Muscle layer of colon (tissue), 2 donors: ENCODE data around the gene MEGF9.

Experiments used
- H3K27ac ChIP-seq: one replicate; pipeline ENCODE4 v1.7.0; 2013; ENCODE audit warnings: low read depth, mild to moderate bottlenecking, low read length, moderate library complexity
- H3K27me3 ChIP-seq, 2 donors: one replicate each; pipeline ENCODE4 v1.7.0; 2013; ENCODE audit warnings: low read length in 2 of 2, mild to moderate bottlenecking in 2 of 2; ENCODE audit not compliant: insufficient read depth in 2 of 2, control insufficient read depth in 1 of 2
- H3K36me3 ChIP-seq: one replicate; pipeline ENCODE4 v1.7.0; 2013; ENCODE audit warnings: mild to moderate bottlenecking, low read length; ENCODE audit not compliant: insufficient read depth
- H3K4me1 ChIP-seq: one replicate; pipeline ENCODE4 v1.7.0; 2013; ENCODE audit warnings: mild to moderate bottlenecking, low read length; ENCODE audit not compliant: insufficient read depth
- H3K4me3 ChIP-seq, 2 donors: one replicate each; pipeline ENCODE4 v1.7.0; 2013; ENCODE audit warnings: low read length in 2 of 2, low read depth in 1 of 2, mild to moderate bottlenecking in 1 of 2, moderate library complexity in 1 of 2
- H3K9ac ChIP-seq: one replicate; pipeline ENCODE4 v1.7.0; 2013; ENCODE audit warnings: low read length
- H3K9me3 ChIP-seq: one replicate; pipeline ENCODE4 v1.7.0; 2013; ENCODE audit warnings: mild to moderate bottlenecking, low read length
- donor health status: abdominal sarcoma.
- donor health status: Adenocarcinoma of cecum.

The MEGF9 gene

GRCh38 chr9:120742951-120743416 lies 28.7 kb upstream of the MEGF9 start:
- Histone ChIP-seq H3K36me3 (no peaks in the 10 kb centered on the region), H3K27me3 (no peaks in the 10 kb centered on the region), H3K9me3 (no peaks in the 10 kb centered on the region), H3K27ac (no peak overlapping the region), H3K4me1 (no peaks in the 10 kb centered on the region), H3K9ac (no peak overlapping the region), H3K4me3 (no peak overlapping the region)

GRCh38 chr9:120741701-120742100 lies 27.4 kb upstream of the MEGF9 start:
- Histone ChIP-seq H3K9me3 (no peaks in the 10 kb centered on the region), H3K27me3 (no peaks in the 10 kb centered on the region), H3K36me3 (no peaks in the 10 kb centered on the region), H3K4me3 (no peak overlapping the region), H3K9ac (no peak overlapping the region), H3K4me1 (no peaks in the 10 kb centered on the region), H3K27ac (no peak overlapping the region)

DNA sequence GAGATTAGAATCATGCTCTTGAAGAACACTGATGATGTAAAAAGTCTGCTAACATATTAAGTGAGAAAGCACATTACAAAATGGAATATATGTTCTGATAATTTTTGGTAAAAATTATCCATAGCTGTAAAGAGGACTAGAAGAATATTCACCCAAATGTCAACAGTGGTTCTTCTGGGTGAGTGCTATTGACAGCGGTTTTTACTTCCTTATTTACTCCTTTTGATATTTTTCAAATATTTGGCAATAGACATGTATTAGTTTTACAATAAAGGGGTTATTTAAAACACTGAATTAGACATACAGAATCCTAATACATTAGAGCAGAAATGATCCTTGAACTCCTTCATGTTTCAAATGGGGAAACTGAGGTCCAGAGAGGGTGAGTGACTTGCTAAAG lies 26.9 kb upstream of the MEGF9 start:
- H3K9me3 ChIP-seq = no peaks in the 10 kb centered on the region
- H3K27me3 ChIP-seq = no peaks in the 10 kb centered on the region
- no peaks in the 10 kb centered on the region for H3K4me1 ChIP-seq
- H3K9ac ChIP-seq = no peak overlapping the region
- H3K27ac ChIP-seq = no peak overlapping the region
- H3K36me3 ChIP-seq = no peaks in the 10 kb centered on the region
- H3K4me3 ChIP-seq = no peak overlapping the region

- no peak overlapping the region for H3K4me3 ChIP-seq
- H3K27ac ChIP-seq = no peak overlapping the region
- H3K9me3 ChIP-seq = no peaks in the 10 kb centered on the region
- no peaks in the 10 kb centered on the region for H3K36me3 ChIP-seq
- no peak overlapping the region for H3K9ac ChIP-seq
- H3K27me3 ChIP-seq = no peaks in the 10 kb centered on the region
- H3K4me1 ChIP-seq = no peaks in the 10 kb centered on the region
Observed at GRCh38 chr9:120740132-120740531, 25.9 kb upstream of the MEGF9 start.

DNA sequence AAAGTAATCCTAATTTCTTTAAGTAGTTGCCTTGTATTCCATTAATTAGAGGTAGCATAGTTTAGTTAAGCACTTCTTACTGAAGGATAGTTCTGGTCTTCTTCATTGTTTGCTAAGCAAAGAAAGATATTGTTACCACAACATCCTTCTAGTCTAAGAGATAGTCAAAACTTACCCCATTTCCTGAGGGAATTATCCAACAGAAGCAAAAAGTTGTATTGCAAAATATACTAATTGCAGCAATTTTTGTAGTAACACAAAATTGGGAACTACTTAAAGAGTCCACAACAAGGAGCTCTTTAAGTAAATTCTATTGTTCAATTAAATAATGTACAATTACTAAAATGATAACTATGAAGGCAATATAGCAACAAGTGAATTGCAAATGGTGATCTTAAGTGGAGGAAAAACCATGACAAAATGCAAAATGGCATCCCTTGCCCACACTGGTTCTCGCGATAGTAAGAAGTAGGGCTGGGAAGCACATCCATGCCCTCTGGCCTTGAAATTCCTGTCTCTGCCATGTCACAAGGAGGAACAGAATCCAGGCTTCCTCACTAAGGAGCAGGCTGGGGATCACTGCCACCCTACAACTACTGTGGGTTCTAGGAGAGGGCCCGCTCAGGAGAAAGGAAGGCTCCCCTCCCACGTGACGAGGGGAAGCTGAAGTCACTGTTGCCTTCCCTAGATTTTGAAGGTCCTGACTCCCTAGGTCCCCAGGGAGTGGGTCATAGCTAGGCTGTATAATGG lies 23.3 kb upstream of the MEGF9 start:
- H3K9ac ChIP-seq = no peak overlapping the region
- no peaks in the 10 kb centered on the region for H3K4me1 ChIP-seq
- H3K27me3 ChIP-seq = no peaks in the 10 kb centered on the region
- H3K36me3 ChIP-seq = no peaks in the 10 kb centered on the region
- H3K4me3 ChIP-seq = no peak overlapping the region
- H3K27ac ChIP-seq = no peak overlapping the region
- no peaks in the 10 kb centered on the region for H3K9me3 ChIP-seq

DNA sequence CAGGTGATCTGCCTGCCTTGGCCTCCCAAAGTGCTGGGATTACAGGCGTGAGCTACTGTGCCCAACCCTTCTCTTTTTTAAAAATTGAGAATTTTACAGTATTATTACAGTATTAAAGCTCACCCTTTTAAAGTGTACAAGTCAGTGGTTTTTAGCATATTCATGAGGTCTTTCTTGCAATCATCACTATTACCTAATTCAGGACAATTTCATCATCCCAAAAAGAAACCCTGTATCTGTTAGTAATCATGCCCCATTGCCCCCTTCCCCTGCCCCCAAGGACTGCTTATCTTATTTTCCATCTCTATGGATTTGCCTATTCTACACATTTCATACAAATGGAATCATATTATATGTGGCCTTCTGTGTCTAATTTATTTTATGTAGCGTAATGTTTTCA lies 22.6 kb upstream of the MEGF9 start:
- Histone ChIP-seq H3K4me3 (no peak overlapping the region), H3K36me3 (no peaks in the 10 kb centered on the region), H3K9ac (no peak overlapping the region), H3K27me3 (no peaks in the 10 kb centered on the region), H3K9me3 (no peaks in the 10 kb centered on the region), H3K27ac (no peak overlapping the region), H3K4me1 (no peaks in the 10 kb centered on the region)

GRCh38 chr9:120735415-120736126 lies 21.3 kb upstream of the MEGF9 start:
- no peak overlapping the region for H3K9ac ChIP-seq
- H3K27ac ChIP-seq = no peak overlapping the region
- no peaks in the 10 kb centered on the region for H3K36me3 ChIP-seq
- H3K4me1 ChIP-seq = peaks cover 10% of the 10 kb centered on the region
- H3K27me3 ChIP-seq = no peaks in the 10 kb centered on the region
- H3K4me3 ChIP-seq = no peak overlapping the region
- no peaks in the 10 kb centered on the region for H3K9me3 ChIP-seq

GRCh38 chr9:120734607-120735410 lies 20.5 kb upstream of the MEGF9 start:
- Histone ChIP-seq H3K9ac (no peak overlapping the region), H3K4me1 (peaks cover 12% of the 10 kb centered on the region), H3K36me3 (no peaks in the 10 kb centered on the region), H3K4me3 (no peak overlapping the region), H3K27ac (no peak overlapping the region), H3K27me3 (no peaks in the 10 kb centered on the region), H3K9me3 (no peaks in the 10 kb centered on the region)

DNA sequence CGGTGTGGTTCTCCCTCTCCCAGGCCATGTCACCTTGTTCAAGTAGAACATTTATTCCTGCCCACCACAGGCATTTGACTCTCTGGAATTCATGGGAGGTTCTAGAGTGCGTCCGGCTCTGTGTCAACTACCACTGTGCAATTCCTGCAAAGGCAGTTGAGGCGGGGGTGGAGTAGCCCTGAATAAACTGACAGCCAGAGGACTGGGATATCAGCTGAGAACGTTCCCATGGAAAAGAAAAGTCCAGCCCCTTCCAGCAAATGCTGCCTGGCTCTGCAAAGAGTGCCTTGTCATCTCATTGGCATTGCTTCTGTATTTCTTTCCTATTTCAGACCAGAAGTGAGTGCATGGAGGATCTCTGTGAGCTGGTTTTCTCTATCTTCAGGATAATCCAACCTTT lies 18.9 kb upstream of the MEGF9 start:
- Histone ChIP-seq H3K9ac (no peak overlapping the region), H3K36me3 (no peaks in the 10 kb centered on the region), H3K4me1 (peaks cover 12% of the 10 kb centered on the region), H3K9me3 (no peaks in the 10 kb centered on the region), H3K27me3 (no peaks in the 10 kb centered on the region), H3K27ac (no peak overlapping the region), H3K4me3 (no peak overlapping the region)

GRCh38 chr9:120730654-120731514 lies 16.6 kb upstream of the MEGF9 start:
- no peak overlapping the region for H3K27ac ChIP-seq
- no peaks in the 10 kb centered on the region for H3K36me3 ChIP-seq
- H3K9ac ChIP-seq = no peak overlapping the region

More at GRCh38 chr9:120730654-120731514, 16.6 kb upstream of the MEGF9 start:
- no peaks in the 10 kb centered on the region for H3K27me3 ChIP-seq
- H3K4me3 ChIP-seq = no peak overlapping the region
- peaks cover 12% of the 10 kb centered on the region for H3K4me1 ChIP-seq
- no peaks in the 10 kb centered on the region for H3K9me3 ChIP-seq
